Measurements from ENCODE around the gene NACC2.
A peak's percentile ranks its signal among the peaks of the same experiment; 100 is the strongest.

The NACC2 gene

GRCh38 chr9:136129176-136129575, 34.1 kb upstream of the NACC2 start:
- no peak for DNase-seq (ENCODE audit: low read depth in 1 of 2, low spot score in 1 of 2)

- no peak for DNase-seq (ENCODE audit: low read depth in 1 of 2, low spot score in 1 of 2)
Observed at GRCh38 chr9:136128436-136128835, 33.3 kb upstream of the NACC2 start.

GRCh38 chr9:136127313-136127712, 32.2 kb upstream of the NACC2 start:
- DNase-seq (ENCODE audit: low read depth in 1 of 2, low spot score in 1 of 2) = no peak

- DNase-seq (ENCODE audit: low read depth in 1 of 2, low spot score in 1 of 2) = no peak
Observed at GRCh38 chr9:136124976-136125692, 30.0 kb upstream of the NACC2 start.

GRCh38 chr9:136122425-136123383, 27.6 kb upstream of the NACC2 start:
- peak; percentile 64 to 67 for DNase-seq (ENCODE audit: low read depth in 1 of 2, low spot score in 1 of 2)

- no peak for DNase-seq (ENCODE audit: low read depth in 1 of 2, low spot score in 1 of 2)
Observed at GRCh38 chr9:136121801-136122200, 26.7 kb upstream of the NACC2 start.

- DNase-seq (ENCODE audit: low read depth in 1 of 2, low spot score in 1 of 2) = no peak
Observed at GRCh38 chr9:136120438-136120844, 25.4 kb upstream of the NACC2 start.

- no peak for DNase-seq (ENCODE audit: low read depth in 1 of 2, low spot score in 1 of 2)
Observed at GRCh38 chr9:136119883-136120393, 24.8 kb upstream of the NACC2 start.

- DNase-seq (ENCODE audit: low read depth in 1 of 2, low spot score in 1 of 2) = no peak
Observed at GRCh38 chr9:136119061-136119882, 24.2 kb upstream of the NACC2 start.

GRCh38 chr9:136118320-136119060, 23.4 kb upstream of the NACC2 start, which contains the start of gene TMEM250:
Gene TMEM250 (minus strand): TSS chr9:136118875. CDS start chr9:136116900, 1,975 bp downstream.
- peak; percentile 90 to 96 for DNase-seq (ENCODE audit: low read depth in 1 of 2, low spot score in 1 of 2)

GRCh38 chr9:136117916-136118319, 22.8 kb upstream of the NACC2 start:
- no peak for DNase-seq (ENCODE audit: low read depth in 1 of 2, low spot score in 1 of 2)

- DNase-seq (ENCODE audit: low read depth in 1 of 2, low spot score in 1 of 2) = no peak
Observed at GRCh38 chr9:136117291-136117915, 22.3 kb upstream of the NACC2 start.

- no peak for DNase-seq (ENCODE audit: low read depth in 1 of 2, low spot score in 1 of 2)
Observed at GRCh38 chr9:136116360-136117098, 21.4 kb upstream of the NACC2 start.

GRCh38 chr9:136115641-136116359, 20.7 kb upstream of the NACC2 start:
- DNase-seq (ENCODE audit: low read depth in 1 of 2, low spot score in 1 of 2) = no peak

GRCh38 chr9:136115206-136115605, 20.1 kb upstream of the NACC2 start:
- no peak for DNase-seq (ENCODE audit: low read depth in 1 of 2, low spot score in 1 of 2)

- DNase-seq (ENCODE audit: low read depth in 1 of 2, low spot score in 1 of 2) = no peak
Observed at GRCh38 chr9:136114610-136115009, 19.5 kb upstream of the NACC2 start.

GRCh38 chr9:136112541-136112940, 17.5 kb upstream of the NACC2 start:
- DNase-seq (ENCODE audit: low read depth in 1 of 2, low spot score in 1 of 2) = no peak

- no peak for DNase-seq (ENCODE audit: low read depth in 1 of 2, low spot score in 1 of 2)
Observed at GRCh38 chr9:136111910-136112309, 16.8 kb upstream of the NACC2 start.
